SK-N-MC (cell line): ENCODE data around the gene IWS1.

Experiments used
- DNase-seq: peaks from one replicate; pipeline ENCODE4 v3.0.0-alpha.2; 2011; ENCODE audit warnings: low read depth, low spot score
- H3K27ac ChIP-seq: fragments of 200-600 bp; sonication (generic); 2 replicates; pipeline ENCODE4 v1.5.1; 2016; ENCODE audit warnings: mixed run types
- H3K36me3 ChIP-seq: fragments of 200-600 bp; sonication (generic); 2 replicates; pipeline ENCODE4 v1.6.1; 2017; ENCODE audit warnings: antibody characterized with exemption, low read length, mixed read lengths; ENCODE audit not compliant: insufficient read depth
- H3K4me3 ChIP-seq: fragments of 200-600 bp; sonication (generic); 2 replicates; pipeline ENCODE4 v1.5.1; 2016
- H3K9ac ChIP-seq: fragments of 200-600 bp; sonication (generic); 2 replicates; pipeline ENCODE4 v1.8.0; 2017; ENCODE audit warnings: mixed run types, mixed read lengths; ENCODE audit not compliant: insufficient read length
- H3K9me3 ChIP-seq: fragments of 200-600 bp; sonication (generic); 2 replicates; pipeline ENCODE4 v1.6.1; 2017; ENCODE audit warnings: low read depth, mild to moderate bottlenecking, antibody characterized with exemption, low read length, moderate library complexity, mixed read lengths
- EZH2 ChIP-seq: fragments of 200-600 bp; sonication (generic); IDR thresholded peaks from one replicate; pipeline ENCODE4 v1.6.1; 2017; ENCODE audit warnings: antibody characterized with exemption
- FOXP2 ChIP-seq: optimal IDR thresholded peaks from 2 replicates; pipeline ENCODE3; 2011; ENCODE audit warnings: mild to moderate bottlenecking, moderate library complexity; ENCODE audit not compliant: insufficient read depth; ENCODE audit errors: extremely low read length, control extremely low read depth
- POLR2AphosphoS5 ChIP-seq: IDR thresholded peaks from 2 replicates; pipeline ENCODE4 v1.6.1; 2012; ENCODE audit warnings: mild to moderate bottlenecking, low read depth, low read length, borderline replicate concordance

Gene IWS1

GRCh38 chr2:127464470-127465257, 61.6 kb downstream of the IWS1 start:
- TF ChIP-seq POLR2AphosphoS5 = no peak
- TF ChIP-seq FOXP2 = no peak
- no peak for TF ChIP-seq EZH2
- Histone ChIP-seq H3K9ac (no peak overlapping the region), H3K27ac (peak overlapping the region; percentile 43), H3K9me3 (no peaks in the 10 kb centered on the region), H3K4me3 (no peak overlapping the region), H3K36me3 (peaks cover 16% of the 10 kb centered on the region)
- DNase-seq = no peak

- TF ChIP-seq EZH2 = no peak
- TF ChIP-seq POLR2AphosphoS5 = no peak
- no peak for TF ChIP-seq FOXP2
- H3K36me3 ChIP-seq = peaks cover 5% of the 10 kb centered on the region; the same call in 1 of the 2 replicates
- H3K9me3 ChIP-seq = no peaks in the 10 kb centered on the region
- no peak for DNase-seq
- H3K27ac ChIP-seq = peak overlapping the region; percentile 25; the same call in 1 of the 2 replicates
- H3K9ac ChIP-seq = no peak overlapping the region
- H3K4me3 ChIP-seq = no peak overlapping the region
These were observed 62.9 kb downstream of the IWS1 start for GRCh38 chr2:127463155-127463991.

GRCh38 chr2:127462461-127462860, 63.8 kb downstream of the IWS1 start:
- Histone ChIP-seq H3K9me3 (no peaks in the 10 kb centered on the region), H3K36me3 (no peaks in the 10 kb centered on the region), H3K4me3 (no peak overlapping the region), H3K27ac (0 out of 2 replicates have a peak overlapping the region, but pooled peaks have one; percentile 25), H3K9ac (no peak overlapping the region)
- TF ChIP-seq POLR2AphosphoS5 (no peak), FOXP2 (no peak), EZH2 (no peak)
- no peak for DNase-seq

- no peak overlapping the region for H3K9ac ChIP-seq
- no peak for TF ChIP-seq FOXP2
- no peak for TF ChIP-seq POLR2AphosphoS5
- TF ChIP-seq EZH2 = no peak
- no peak for DNase-seq
- H3K27ac ChIP-seq = no peak overlapping the region
- no peak overlapping the region for H3K4me3 ChIP-seq
- H3K36me3 ChIP-seq = no peaks in the 10 kb centered on the region
- H3K9me3 ChIP-seq = no peaks in the 10 kb centered on the region
These were observed 69.3 kb downstream of the IWS1 start for GRCh38 chr2:127456960-127457359.

- H3K4me3 ChIP-seq = peak overlapping the region; percentile 60; the same call in 1 of the 2 replicates
- TF ChIP-seq FOXP2 = no peak
- no peak for TF ChIP-seq POLR2AphosphoS5
- TF ChIP-seq EZH2 = no peak
- no peak overlapping the region for H3K9ac ChIP-seq
These were observed 70.5 kb downstream of the IWS1 start for GRCh38 chr2:127455566-127456493.

GRCh38 chr2:127454595-127455565, 71.4 kb downstream of the IWS1 start:
- Histone ChIP-seq H3K4me3 (peak overlapping the region; percentile 60), H3K27ac (peak overlapping the region; percentile 66), H3K9ac (no peak overlapping the region), H3K36me3 (no peaks in the 10 kb centered on the region), H3K9me3 (no peaks in the 10 kb centered on the region)
- DNase-seq = peak; percentile 61
- no peak for TF ChIP-seq EZH2
- TF ChIP-seq FOXP2 = peak; percentile 49
- 0 out of 2 replicates have a peak, but pooled peaks have one; percentile 23 for TF ChIP-seq POLR2AphosphoS5

More at GRCh38 chr2:127455566-127456493, 70.5 kb downstream of the IWS1 start:
- Histone ChIP-seq H3K27ac (peak overlapping the region; percentile 66), H3K36me3 (no peaks in the 10 kb centered on the region), H3K9me3 (no peaks in the 10 kb centered on the region)
- no peak for DNase-seq

- H3K36me3 ChIP-seq = no peaks in the 10 kb centered on the region
- DNase-seq = no peak
- no peaks in the 10 kb centered on the region for H3K9me3 ChIP-seq
- H3K27ac ChIP-seq = no peak overlapping the region
- no peak overlapping the region for H3K9ac ChIP-seq
- no peak for TF ChIP-seq POLR2AphosphoS5
- TF ChIP-seq EZH2 = no peak
- no peak for TF ChIP-seq FOXP2
- H3K4me3 ChIP-seq = no peak overlapping the region
These were observed 72.7 kb downstream of the IWS1 start for GRCh38 chr2:127453392-127454171.
